Measurements from ENCODE around the gene PARD3B.

Gene PARD3B

DNA sequence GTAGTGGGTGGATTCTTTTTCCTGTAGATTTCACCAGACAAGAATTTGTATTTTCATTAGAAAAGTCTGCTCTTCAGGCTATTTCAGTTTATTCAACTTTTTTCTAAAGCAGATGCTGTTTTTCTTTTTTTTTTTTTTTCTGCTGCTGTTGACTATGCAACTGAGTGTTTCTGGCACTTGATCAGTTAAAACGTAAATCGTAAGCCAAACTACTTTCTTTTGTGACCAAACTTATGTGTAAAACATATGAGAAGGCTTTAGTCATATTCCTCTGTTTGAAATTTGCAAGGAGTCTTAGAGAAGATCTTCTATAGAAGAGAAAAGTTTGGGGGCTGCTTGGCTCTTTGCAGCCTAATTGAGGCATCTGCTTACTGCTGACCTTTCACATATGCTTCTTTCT is 170.1 kb downstream of the PARD3B start:
- no peak for DNase-seq

DNA sequence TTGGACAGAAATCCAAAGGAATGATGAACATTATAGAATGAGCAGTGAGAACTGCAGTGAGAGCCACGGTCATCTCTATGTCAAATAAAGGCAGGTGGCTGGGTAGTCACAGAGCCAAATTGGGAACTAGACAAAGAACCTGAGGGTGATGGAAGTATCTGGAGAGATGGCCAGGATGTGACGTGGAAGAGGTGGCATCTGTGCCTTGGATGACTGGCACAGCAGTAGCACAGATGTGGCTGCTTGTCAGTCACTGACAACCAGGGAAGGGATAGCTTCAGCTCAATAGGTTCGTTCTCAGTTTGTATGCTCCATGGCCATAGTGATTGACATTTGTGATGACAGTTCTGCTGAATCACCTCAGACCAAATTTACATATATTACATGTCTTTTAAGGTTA is 172.3 kb downstream of the PARD3B start:
- DNase-seq, result no peak

DNA sequence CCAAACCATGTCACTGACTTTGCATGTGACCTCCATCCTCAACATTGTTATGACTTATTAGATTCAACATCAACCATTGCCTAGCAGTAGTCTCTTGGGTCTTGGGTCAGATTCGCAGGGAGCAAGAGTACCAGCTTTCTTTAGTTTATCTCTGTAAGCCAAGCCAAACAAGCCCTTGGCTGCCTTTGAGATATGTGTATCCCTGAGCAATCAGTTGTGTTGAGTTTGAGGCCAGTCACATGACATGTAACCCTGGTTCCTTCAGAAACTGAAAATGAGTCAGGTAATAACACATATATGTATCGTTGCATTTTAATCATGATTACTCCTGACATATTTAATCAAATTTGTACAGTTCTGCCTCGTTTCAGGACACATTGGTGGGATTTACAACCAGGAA is 173.3 kb downstream of the PARD3B start:
- DNase-seq, result no peak

DNA sequence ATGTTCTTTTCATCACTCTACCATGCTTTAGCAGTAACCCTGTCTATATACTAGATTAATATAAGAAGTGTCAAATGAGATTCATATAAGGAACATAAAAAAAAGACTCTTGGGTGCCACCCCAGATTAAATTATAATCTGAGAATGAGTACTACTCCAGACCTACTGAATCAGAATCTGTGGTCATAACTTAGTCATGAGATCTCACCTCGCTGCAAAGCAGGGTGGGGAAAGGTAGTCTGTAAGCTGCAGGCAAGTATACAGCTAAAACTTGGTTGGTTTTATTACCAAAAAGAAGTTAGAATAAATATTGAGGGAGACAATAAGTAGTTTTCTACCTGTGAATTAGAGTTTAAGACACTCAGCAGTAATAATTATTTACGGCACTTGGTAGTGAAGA is 175.6 kb downstream of the PARD3B start:
- no peak for DNase-seq

DNA sequence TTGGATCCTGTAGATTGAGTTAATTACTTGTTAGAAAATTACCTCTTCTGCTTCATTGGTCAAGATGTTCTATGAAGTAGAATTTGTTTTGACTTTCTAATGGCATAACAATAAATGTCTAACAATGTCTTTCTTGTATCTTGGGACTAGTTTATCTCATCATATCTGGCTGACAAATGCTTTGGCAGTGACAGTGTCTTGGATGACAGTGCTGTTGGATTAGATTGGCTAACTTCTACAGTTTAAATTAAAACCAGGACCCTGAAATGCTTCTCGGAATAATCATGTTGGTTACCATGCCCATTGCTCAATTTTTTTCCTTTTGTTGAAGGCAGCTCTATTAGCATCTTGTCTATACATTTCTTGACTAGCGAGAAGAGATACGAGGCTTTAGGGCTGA is 176.9 kb downstream of the PARD3B start:
- no peak for DNase-seq

DNA sequence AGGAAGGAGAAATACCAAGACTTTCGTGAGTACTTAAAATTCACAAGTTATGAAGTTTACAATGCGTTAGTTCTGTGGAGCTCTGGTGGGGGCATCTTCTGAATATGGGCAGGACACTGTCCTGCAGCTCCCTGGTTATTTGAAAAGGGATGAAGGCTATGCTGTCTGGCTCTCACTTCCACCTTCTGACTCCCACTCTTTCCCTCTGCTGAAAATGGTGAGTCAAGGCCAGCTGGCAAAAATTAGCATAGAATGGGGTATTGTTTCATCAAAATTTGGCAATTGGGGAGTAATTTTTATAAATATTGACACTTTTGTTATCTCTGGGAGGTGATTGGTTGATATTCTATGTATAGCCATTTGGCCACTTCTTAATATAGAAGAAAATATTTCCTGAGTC is 177.4 kb downstream of the PARD3B start:
- DNase-seq, result no peak

DNA sequence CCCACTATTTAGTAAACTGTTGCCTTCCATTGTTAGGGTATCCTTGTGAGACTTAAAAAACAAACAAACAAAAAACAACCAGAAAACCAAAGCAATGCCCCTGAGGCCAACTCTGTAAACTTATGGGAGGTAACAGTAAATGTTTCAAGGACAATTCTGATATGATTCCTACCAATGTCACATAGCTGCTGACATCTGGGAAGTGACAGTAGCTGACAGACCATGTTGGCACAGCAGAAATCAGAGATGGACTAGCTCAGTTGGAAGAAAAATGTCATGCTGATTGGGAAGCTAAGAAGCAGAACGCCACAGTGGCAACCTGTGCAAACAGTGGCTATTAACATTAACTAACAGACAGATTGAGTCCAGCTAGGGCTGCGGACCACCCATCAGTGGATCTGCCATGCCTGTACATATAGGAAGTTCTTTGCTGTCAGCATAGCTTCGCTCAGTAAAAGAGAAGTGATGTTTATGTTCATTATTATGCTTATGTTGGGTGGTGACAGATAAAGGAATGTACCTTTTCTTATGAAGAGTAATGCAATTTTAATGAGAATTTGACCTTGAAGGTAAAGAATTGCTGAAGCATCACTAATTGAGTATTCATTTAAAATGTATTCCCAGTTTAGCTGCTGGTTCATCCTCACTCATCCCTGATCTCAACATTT is 180.6 kb downstream of the PARD3B start:
- peak; percentile 19 for DNase-seq

DNA sequence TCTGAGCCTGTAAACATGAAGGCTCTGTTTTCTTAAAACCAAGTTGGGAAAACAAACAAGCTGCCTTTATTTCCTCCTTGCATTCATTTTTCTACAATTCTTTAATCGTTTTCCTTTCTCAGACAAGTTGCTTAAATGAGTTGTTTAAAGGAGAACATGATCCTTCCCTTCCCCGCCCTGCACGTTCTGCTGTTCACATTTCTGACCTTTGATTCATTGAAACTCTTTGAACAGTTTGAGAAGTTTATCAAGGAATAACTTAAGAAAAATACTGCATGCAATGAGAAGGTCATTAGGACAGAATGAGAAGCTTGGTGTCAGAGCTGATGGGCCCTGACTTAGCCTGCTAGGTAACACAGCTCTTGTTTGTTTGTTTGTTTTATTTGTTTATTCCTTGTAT is 181.6 kb downstream of the PARD3B start:
- DNase-seq, result no peak

DNA sequence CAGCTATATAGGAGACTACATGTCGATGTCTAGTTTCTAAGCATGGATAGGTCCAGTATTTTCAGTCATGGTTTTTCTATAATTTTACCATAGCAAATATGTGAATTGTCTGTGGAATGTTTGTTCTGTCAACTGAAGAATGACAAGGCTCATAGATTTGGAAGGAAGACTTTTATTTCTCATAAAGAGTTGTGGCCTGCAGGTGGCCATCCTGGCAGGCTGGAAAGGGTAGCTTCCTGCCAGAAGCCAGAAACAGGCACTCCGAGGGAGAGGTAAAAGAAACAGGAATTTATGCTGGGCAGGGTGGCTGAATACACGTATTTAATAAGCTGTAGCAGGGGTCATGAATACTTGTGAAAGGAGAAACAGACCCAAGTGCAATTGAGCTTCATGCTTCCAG is 182.1 kb downstream of the PARD3B start:
- no peak for DNase-seq

DNA sequence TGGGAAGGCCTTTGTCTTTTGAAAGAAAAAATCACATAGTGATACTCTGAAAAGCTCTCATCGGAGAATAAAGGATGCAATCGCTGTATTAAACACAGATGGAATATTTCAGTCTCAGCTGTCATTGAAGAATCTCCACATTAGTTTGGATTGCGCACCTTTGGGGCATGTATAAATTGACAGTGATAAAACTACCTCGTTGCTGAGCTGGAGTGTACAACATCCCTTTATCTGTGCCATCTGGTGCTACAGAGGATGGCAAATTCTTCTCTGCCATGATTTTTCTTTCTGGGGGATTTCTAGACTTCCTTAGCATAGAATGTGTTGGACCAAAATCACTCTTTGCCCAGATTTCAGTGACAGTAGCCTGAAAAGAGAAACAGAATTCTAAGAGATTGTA is 185.3 kb downstream of the PARD3B start:
- DNase-seq, result no peak

DNA sequence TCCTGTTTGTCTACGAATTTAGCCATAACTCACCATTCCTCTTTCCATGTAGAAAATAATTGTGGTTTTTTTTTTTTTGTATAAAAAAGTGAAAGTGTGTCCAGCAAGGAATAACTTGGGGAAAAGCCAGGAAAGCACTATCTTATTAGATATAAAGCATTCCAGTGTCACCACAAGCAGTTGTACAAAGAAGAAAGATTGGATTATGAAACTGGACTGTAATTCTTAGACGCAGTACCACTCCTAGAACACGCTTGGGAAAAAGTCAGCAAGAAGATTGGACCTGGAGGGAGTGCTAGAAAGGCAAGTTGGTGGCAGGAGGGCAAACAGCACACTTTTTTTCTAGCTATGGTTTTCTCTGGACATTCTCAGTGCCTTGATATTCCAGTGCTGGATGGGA is 186.7 kb downstream of the PARD3B start:
- DNase-seq, result no peak

DNA sequence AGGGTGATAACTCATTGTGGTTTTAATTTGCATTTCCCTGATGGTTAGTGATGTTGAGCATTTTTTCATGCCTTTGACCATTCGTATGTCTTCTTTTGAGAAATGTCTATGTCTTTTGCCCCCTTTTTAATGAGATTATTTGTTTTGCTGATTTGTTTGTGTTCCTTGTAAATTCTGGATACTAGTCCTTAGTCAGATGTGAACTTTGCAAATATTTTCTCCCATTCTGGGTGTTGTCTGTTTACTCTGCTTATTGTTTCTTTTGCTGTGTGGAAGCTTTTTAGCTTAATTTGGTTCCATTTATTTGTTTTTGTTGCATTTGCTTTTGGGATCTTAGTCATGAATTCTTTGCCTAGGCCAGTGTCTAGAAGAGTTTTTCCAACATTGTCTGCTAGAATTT is 192.0 kb downstream of the PARD3B start:
- DNase-seq, result no peak

DNA sequence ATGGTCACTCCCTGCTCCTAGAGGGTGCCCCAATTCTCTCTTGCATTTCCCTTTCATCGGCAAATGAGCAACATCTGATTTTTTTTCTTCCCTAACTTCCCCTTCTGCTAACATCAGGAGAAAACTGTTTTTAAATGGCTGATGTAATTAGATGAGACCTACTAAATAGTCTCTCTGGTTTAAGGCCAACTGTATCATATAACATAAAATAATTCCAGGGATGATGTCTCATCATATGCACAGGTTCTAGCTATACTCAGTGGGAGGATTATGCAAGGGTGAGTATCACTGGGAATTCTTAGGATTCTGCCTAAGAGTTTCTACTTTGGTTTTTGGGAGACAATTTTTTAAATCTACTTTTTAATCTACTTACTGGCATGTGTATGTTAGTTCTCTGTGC is 193.4 kb downstream of the PARD3B start:
- DNase-seq, result no peak

DNA sequence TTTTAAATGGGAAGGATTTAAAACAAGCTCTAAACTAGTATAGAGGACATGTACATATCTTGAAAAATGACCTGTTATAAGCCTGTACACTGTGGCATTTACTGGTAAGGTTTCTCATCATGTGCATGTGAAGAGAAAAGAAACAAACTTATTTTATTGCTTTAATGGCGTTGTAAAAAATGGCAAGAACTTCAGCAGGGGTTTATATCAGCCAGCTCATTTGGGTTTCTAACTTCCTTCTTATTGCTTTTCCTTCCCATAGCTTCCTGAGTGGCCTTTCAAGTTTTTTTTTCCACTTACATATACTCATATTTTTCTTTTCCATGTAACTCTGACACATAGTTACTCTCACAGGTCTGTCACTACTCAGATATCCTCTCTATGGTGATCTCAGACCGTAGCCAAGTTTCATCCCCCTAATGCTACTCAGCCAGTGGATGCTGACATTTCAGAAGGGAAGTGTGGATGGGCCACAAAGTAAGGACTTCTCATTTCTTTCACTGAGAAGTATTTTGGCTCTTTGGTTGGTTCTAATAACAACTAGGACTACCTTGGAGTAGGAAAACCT is 198.2 kb downstream of the PARD3B start:
- no peak for DNase-seq

DNA sequence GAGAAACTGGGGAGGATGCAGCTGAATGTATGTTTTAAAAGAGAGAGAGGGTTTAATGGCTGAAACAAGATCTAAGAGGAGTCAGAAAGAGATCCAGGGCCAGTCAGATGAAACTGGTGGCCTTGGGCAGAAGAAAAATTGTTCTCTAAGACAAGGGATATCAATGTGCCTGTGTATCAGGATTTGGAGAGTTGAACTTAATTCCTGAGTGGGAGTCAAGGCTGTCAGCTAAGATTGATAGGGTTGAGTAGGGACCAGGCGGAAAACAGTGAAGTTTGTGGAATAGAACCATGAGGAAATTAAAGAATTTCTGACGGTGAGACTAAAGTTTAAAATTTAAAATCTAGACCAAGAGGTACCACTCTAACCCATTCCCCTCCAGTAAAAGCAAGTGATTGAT is 199.2 kb downstream of the PARD3B start:
- no peak for DNase-seq

DNA sequence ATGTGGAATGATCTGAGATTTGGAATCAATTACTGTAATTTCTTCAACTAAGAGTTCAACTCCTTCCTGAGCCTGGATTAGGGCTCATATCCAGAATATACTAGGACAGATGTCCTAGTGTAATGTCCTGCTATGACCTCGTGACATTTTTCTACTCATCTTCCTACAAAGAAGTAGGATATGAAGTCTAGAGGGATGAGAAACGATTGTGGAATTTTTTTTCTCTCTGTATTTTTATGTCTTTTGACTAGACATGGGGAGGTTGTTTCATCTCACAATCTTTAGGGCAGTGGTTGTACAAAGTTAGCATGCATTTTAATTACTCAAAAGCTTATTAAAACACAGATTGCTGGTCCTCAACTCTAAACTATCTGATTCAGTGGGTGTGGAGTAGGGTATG is 203.0 kb downstream of the PARD3B start:
- no peak for DNase-seq

DNA sequence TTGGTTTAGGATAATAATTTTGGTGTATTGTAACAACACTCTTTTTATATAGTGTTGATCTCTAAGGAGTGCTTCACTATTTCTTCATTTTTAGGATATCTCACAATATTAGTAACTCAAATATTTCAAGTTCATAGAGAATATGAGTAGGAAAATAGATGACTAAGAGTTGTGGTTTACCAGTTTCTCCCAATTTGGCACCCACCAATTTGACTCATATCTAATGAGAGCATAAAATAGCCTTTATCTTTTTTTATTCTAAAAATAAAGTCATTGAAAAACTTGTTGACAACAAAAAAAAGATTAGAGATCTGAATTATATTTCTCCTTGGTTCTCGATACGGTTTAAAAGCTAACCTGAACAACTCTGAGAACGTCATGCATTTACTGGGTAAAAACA is 204.0 kb downstream of the PARD3B start:
- DNase-seq, result no peak

DNA sequence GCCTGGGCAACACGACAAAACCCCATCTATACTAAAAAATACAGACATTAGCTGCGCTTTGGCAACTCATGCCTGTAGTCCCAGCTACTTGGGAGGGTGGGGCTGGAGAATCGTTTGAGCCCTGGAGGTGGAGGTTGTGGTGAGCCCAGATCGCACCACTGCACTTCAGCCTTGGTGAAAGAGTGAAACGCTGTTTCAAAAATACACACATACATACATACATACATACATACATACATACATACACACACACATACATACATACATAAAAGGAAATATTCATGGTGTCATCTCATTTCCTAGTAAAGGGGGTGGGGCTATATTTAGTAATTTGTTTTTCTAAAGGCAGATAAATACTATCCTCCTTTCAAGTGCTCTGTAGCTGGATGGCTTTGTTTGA is 205.1 kb downstream of the PARD3B start:
- DNase-seq, result no peak

DNA sequence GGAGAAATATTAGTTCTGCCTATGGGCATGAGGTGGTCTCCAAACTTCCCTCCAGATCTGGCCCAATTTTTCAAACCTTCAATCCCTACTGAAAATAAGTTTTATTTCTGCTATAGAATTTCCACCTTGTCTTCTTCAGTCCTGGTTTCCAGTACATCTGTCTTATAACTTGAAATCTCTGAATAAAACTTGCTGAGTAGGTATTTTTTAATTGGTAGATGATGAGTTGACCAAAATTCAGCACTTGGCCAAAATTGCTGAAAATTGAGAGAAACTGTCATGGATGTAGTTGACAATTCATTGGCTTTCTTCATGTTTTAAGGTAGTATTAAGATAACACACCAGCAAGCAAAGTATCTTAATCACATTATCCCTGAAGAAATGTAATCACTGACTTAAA is 206.2 kb downstream of the PARD3B start:
- no peak for DNase-seq

DNA sequence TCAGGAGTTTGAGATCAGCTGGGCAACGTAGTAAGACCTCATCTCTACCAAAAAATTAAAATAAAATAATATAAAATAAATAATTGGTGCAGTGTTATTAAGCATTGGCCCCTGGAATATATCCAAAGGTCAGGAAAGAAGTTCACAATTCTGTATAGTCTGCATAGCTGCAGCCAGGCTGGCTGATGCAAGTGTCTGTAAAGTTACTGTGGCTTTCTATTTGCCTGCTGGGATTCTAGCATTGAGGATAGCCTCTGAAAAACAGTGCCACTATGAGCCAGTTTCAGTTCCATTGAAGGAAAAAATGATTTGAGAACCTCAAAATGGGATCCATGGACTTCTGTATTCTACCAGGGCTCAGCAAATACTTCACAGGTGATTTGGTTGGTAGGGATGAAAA is 208.6 kb downstream of the PARD3B start:
- DNase-seq, result no peak

DNA sequence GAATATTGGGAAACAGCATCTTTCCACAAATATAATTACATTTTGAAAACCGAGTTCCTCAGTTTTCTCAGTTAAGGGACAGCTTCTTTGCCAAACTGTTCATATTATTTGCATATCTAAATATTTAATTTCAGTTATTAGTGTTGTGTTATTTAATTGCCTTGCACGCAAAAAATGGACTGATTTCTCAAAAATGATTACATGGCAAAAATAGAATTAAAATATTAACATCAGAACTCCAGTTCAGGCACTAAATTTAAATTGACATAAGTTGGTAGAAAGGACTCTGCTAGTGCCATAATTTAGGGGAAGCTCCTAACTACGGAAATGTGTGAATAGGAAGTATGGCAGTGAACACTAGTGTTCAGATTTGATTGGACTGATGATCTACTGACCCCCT is 209.6 kb downstream of the PARD3B start:
- DNase-seq, result no peak

DNA sequence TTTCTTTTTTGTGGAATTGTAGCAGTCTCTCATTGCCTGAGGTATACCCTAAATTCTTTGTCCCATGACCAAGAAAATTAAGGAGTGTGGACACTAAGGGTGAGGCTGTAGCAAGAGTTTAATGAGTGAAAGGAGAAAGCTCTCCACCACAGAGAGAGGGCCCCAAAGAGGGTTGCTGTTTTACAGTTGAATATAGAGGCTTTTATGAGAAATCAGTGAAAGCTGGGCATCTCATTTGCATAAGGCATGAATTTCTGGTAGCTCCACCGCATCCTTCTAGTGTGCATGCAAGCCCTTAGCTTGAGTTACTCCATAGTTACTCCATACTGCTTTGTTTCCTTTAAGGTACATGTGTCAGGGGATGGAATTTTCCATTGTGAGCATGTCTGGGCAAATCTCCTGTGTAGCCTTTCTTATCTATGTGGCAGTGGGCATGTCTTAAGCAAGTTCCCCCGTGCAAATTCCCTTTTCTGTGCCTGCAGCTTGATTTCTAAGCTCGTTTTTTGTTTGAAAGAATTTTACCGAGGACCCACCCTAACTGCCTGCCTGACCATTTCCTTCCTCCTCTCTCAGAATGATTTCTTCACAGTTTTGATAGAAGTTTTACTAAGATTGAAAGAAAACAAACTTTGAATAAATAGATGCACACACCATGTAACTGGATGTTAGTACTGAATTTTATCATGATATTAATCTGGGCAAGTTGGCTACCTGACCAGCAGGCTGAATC is 218.9 kb downstream of the PARD3B start:
- no peak for DNase-seq

DNA sequence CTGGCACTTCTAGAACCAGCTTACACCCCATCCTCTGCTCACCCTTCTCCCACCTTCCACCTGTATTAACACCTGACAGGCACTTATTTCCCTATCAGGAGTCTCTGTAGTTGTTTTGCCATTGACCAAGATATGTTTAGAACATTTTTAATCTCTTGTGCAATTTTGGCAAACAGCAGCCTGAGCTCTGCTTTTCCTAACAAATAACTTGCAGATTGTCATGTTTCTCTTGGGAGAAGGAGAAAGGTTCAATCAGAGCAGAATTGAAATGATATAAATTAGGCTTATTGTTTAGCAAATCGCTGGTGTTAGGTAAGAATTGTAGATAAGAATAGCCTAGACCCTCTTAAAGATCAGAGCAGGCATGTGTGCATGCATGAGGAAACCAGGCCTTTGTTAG is 225.5 kb downstream of the PARD3B start:
- DNase-seq, result no peak

DNA sequence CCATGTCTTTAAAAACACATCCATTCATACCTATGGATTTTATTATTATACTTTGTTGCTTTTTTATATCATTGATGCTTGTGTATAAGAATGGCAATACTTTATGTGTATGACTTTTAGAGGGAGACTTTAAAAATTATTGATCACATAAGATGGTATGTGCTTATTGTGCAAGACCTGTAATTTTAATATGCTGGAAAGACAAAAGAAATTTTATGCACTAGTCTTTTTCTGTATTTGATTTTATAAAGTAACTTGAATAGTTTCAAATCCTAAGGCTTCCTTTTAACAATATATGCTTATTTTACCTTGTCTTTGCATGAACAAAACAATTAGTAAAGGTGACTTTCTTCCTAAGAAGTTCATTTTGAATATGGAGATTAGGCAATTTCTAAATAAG is 226.4 kb downstream of the PARD3B start:
- DNase-seq, result no peak

DNA sequence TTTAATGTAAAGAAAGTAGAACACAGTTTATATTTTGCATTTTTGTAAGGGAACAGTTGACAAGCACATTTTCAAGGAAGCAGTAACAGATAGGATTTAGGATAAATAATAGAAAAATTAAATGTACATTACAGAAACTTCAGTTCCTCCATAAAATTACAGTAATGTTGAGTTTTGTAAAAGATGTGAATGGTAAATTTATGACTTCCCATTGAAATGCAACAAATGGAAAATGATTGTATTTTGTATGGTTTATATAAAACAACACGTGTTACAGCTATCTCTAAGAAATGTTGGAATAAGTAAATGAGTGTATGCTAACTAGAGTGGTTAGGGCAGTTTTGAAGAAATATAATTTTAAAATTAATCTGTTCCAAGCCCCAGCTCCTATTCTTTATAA is 227.3 kb downstream of the PARD3B start:
- no peak for DNase-seq

All from NCI-H526 treated with DMSO at 0.1 percent for 48 hours (cell line).